ENCODE data around the gene HSPB7.

DNA sequence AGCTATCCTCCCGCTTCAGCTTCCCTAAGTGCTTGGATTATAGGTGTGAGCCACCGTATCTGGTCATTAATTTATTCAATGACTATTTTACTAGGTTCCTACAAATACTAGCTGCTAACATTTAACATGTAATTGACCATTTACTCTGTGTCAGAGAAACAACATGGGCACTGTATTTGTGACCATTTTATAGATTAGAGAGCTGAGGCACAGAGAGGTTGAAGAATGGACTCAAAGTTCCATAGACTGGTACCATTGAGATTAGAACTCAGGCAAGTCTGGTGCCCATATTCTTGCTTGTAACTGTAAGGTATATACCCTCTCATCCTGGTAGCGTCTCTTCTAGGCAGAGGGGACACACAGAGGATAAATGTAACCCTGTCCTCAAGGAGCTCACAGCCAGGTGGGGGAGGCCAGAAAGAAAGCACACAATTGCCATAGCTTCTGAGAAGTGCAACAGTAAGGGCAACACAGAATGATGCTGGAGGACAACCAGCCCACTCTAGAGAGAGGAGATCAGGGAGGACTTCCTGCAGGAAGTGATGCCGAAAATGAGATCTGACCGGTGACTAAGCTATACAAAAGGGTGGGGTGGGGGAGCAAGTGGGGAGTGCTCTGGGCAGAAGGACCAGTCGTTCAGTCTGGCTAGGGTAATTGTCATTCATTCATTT, 10.0 kb downstream of the HSPB7 start:
- TF ChIP-seq CTCF (IDR thresholded peaks at IDR 0.05) (no peak), POLR2A (IDR thresholded peaks at IDR 0.05) (no peak)
